ENCODE data around the gene CARF.

The CARF gene

GRCh38 chr2:203019142-203019541 lies 107.1 kb downstream of the CARF start:
- DNase-seq (ENCODE audit: low read depth), result no peak

GRCh38 chr2:203021991-203022390 lies 109.9 kb downstream of the CARF start:
- DNase-seq (ENCODE audit: low read depth), result no peak

- DNase-seq (ENCODE audit: low read depth), result no peak
These were observed 110.7 kb downstream of the CARF start for GRCh38 chr2:203022751-203023150.

DNA sequence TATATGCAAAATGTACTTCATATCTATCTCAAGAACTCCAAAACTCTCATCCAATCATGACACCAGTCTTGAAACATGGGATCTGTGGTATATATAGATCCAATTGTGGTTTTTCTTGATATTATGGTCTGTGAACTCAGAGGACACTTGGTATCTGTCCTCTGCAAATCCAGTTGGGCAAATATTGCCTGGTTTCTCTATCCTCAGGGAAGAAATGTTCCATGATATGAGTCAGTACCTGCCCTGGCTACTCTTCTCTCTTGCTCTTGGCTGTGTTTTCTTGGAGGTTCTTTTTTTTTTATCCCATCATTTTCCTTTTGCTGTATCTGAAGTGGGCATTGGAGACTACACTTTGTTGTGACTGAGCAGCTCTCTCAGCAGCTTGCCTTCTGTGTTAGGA lies 113.5 kb downstream of the CARF start:
- no peak for DNase-seq (ENCODE audit: low read depth)

GRCh38 chr2:203030545-203030944 lies 118.5 kb downstream of the CARF start:
- DNase-seq (ENCODE audit: low read depth), result no peak

DNA sequence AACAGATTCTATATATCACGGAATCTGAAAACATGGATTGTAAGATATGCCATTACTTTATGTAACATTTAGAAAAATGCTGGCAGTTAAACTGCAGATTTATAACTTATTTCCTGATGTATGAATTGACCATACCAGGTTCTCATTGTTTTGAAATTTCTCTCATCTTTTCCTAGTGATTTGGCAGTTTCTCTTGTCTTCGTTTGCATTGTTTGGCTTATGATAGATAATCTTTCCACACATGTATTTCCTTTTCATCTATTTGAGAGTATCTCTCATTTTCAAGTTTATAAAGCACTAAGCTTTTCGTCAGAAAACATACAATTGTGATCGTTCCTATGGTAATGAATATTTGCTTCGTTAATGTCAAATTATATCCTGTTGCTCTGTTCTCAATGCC lies 118.9 kb downstream of the CARF start:
- no peak for DNase-seq (ENCODE audit: low read depth)

DNA sequence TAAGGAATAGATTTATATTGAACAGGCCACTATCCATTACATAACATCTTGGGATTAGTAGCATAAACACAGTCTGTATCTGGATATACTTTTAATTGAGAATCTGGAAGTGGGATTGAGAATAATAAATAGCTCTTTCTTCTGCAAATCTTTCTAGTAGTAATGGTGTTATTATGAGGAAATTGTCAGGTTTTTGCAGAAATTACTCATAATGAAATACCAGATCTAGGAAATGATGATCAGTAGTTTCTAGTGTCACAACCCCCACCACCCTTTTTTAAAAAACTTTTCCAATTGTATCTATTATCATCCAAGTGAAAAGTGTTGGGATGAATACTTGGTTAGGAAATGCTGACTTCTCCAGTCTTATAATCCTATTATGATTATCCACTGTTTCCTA lies 121.3 kb downstream of the CARF start:
- no peak for DNase-seq (ENCODE audit: low read depth)

GRCh38 chr2:203035879-203036470 lies 123.9 kb downstream of the CARF start:
- no peak for DNase-seq (ENCODE audit: low read depth)

All from stromal cell of bone marrow (primary cell).